Activated CD4-positive, CD25-positive, alpha-beta regulatory T cell treated with anti-CD3 and anti-CD28 coated beads, Interleukin-2, amount 50 U/mL, for 24 hours (primary cell): ENCODE measurements around the gene S100PBP.
"Not testable (repeated sequence)": the region's sequence is repeated elsewhere in the genome, so short reads cannot be mapped to it uniquely, and the experiment has no call there.

Experiments used
- ATAC-seq, 2 donors: fragments of 150-1000 bp; cut with Tn5 transposase; one replicate each; pipeline ENCODE4 v1.10.0; 2021; ENCODE audit warnings: mild to moderate bottlenecking in 1 of 2, moderate library complexity in 1 of 2

The S100PBP gene

GRCh38 chr1:32901823-32902534 is 84.5 kb downstream of the S100PBP start:
- ATAC-seq = no peak

- ATAC-seq = no peak
Observed at GRCh38 chr1:32902535-32902920, 85.1 kb downstream of the S100PBP start.

GRCh38 chr1:32903991-32904785 is 86.7 kb downstream of the S100PBP start:
- no peak for ATAC-seq

DNA sequence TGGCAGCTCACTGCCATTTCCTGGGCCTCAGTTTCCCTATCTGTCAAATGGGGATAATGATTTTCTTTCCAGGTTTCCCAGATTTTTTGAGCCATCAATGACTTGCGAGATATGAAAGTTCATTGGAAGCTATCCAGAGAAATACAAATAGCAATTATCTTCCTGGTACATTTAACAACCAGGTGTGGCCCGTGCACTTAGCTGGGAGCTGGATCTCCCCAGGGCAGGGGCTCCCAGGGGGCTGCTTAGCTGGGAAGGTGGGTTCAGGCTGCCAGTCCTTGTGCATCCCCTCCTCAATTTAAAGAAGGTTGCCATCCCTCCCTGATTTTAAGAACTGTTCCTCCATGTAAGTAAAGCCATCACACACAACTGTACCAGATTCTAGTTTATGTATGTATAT is 87.3 kb downstream of the S100PBP start:
- no peak for ATAC-seq

GRCh38 chr1:32905588-32905987 is 88.1 kb downstream of the S100PBP start:
- ATAC-seq = not testable (repeated sequence)

DNA sequence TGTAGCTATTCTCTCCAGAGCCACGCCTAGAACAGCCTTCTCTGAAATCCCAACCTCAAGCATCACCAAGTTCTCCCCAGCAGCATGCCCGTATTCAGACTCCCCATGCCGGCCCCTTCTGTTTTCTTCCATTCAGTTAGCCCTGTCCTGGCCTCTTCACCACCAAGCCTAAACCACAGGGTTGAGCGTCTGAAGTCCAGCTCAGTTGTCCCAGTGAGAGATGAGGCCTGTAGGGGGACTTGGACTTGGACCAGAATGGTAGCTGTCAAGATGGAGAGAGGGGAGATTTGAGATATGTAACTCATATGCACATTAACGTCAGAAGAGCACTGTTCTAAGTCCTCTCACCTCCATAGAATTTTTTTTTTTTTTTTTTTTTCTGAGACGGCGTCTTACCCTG is 89.2 kb downstream of the S100PBP start:
- no peak for ATAC-seq

DNA sequence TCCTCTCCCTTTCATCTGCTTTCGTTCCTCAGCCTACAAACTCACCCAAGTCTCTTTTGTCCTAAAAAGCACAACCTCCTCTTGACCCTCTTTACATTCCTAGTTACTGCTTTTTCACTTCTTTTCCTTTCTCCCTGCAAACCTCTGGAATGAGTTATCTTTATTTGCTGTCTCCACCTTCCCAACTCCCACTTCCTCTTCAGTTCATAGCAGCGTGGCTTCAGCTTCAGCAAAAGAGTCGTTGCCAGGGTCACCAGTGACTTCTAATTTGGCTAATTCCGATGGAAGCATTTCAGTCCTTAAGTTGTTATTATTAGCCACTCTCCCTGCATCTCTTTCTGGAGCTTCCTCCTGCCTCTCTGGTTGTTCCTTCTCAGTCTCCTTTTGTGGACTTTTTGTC is 90.0 kb downstream of the S100PBP start:
- ATAC-seq = no peak
